HPDE6-E6E7 (cell line): Measurements from ENCODE around the gene CIB4.

Experiments
- DNase-seq: peaks from one replicate; pipeline ENCODE4 v3.0.0; 2011; ENCODE audit warnings: missing footprints; ENCODE audit errors: extremely low spot score

CIB4 gene

GRCh38 chr2:26581991-26582842 lies 58.9 kb downstream of the CIB4 start:
- DNase-seq = no peak

- DNase-seq = no peak
Observed at GRCh38 chr2:26581266-26581990, 59.7 kb downstream of the CIB4 start.

GRCh38 chr2:26580751-26581150 lies 60.4 kb downstream of the CIB4 start:
- DNase-seq = no peak

- no peak for DNase-seq
Observed at GRCh38 chr2:26580151-26580550, 61.0 kb downstream of the CIB4 start.

- no peak for DNase-seq
Observed at GRCh38 chr2:26579723-26580040, 61.5 kb downstream of the CIB4 start.

GRCh38 chr2:26579025-26579722 lies 62.0 kb downstream of the CIB4 start:
- no peak for DNase-seq

GRCh38 chr2:26578581-26578980 lies 62.6 kb downstream of the CIB4 start:
- no peak for DNase-seq

- DNase-seq = no peak
Observed at GRCh38 chr2:26578113-26578458, 63.1 kb downstream of the CIB4 start.

GRCh38 chr2:26577442-26578112 lies 63.6 kb downstream of the CIB4 start:
- peak; percentile 81 for DNase-seq

- DNase-seq = no peak
Observed at GRCh38 chr2:26576565-26577441, 64.4 kb downstream of the CIB4 start.

- no peak for DNase-seq
Observed at GRCh38 chr2:26575836-26576564, 65.2 kb downstream of the CIB4 start.

- no peak for DNase-seq
Observed at GRCh38 chr2:26574900-26575560, 66.1 kb downstream of the CIB4 start.

- DNase-seq = no peak
Observed at GRCh38 chr2:26574066-26574899, 66.9 kb downstream of the CIB4 start.

GRCh38 chr2:26573241-26573925 lies 67.8 kb downstream of the CIB4 start:
- no peak for DNase-seq

GRCh38 chr2:26572591-26572990 lies 68.6 kb downstream of the CIB4 start:
- no peak for DNase-seq

- DNase-seq = no peak
Observed at GRCh38 chr2:26571316-26571715, 69.8 kb downstream of the CIB4 start.

- no peak for DNase-seq
Observed at GRCh38 chr2:26570083-26570430, 71.1 kb downstream of the CIB4 start.

- DNase-seq = no peak
Observed at GRCh38 chr2:26569216-26570082, 71.7 kb downstream of the CIB4 start.
